Panc1 (cell line): ENCODE data around the gene TRIOBP. TPM values are rescaled to one million over a fixed set of nuclear protein-coding genes. Genes with fewer than 3 reads are reported as not detected.

Experiments used
- ATAC-seq: fragments of 200-7000 bp; cut with Tn5 transposase; 2 replicates; pipeline ENCODE4 v1.9.1; 2020; ENCODE audit warnings: mild to moderate bottlenecking, moderate library complexity
- BruUV-seq: library from RNA; stranded (reverse); fragments of 400-500 nt; replicated peaks from 2 replicates; lab custom pipeline; 2021; lab: Mats Ljungman, UMichigan
- CTCF ChIA-PET: fragments of 300-600 bp; sonication (Branson Sonifier 250); formaldehyde crosslinking; loops from one replicate; lab custom pipeline; 2022; ENCODE audit warnings: antibody characterized with exemption; lab: Charles Lee
- POLR2A ChIA-PET: fragments of 300-600 bp; sonication (Branson Sonifier 250); formaldehyde crosslinking; loops from one replicate; lab custom pipeline; 2022; ENCODE audit warnings: antibody characterized with exemption; lab: Charles Lee
- DNase-seq: peaks from one replicate; pipeline ENCODE4 v3.0.0-alpha.2; 2010; ENCODE audit warnings: low read depth, low spot score
- H3K27ac ChIP-seq: 2 replicates; pipeline ENCODE4 v1.5.1; 2011; ENCODE audit warnings: mild to moderate bottlenecking, low read length, inconsistent platforms
- H3K27me3 ChIP-seq: fragments of 200-500 bp; sonication (Bioruptor generic); 2 replicates; pipeline ENCODE4 v1.6.0; 2014; ENCODE audit warnings: low read length, inconsistent platforms; ENCODE audit not compliant: control insufficient read depth, insufficient read depth
- H3K36me3 ChIP-seq: fragments of 200-500 bp; sonication (Bioruptor generic); 2 replicates; pipeline ENCODE4 v1.5.1; 2014; ENCODE audit warnings: inconsistent platforms, mild to moderate bottlenecking, low read length, moderate library complexity; ENCODE audit not compliant: control insufficient read depth, insufficient read depth
- H3K4me1 ChIP-seq: 2 replicates; pipeline ENCODE4 v1.5.1; 2011; ENCODE audit warnings: inconsistent platforms, mild to moderate bottlenecking, low read length, moderate library complexity; ENCODE audit not compliant: control insufficient read depth, insufficient read depth
- H3K4me3 ChIP-seq, 2 experiments: 2 replicates each; pipeline ENCODE4 v1.5.1; 2011 to 2012; ENCODE audit warnings: low read depth in 2 of 2, low read length in 2 of 2, mild to moderate bottlenecking in 2 of 2, inconsistent platforms in 1 of 2, moderate library complexity in 1 of 2
- H3K9me3 ChIP-seq: fragments of 200-500 bp; sonication (Bioruptor generic); 2 replicates; pipeline ENCODE4 v1.5.1; 2014; ENCODE audit warnings: low read depth, mild to moderate bottlenecking, inconsistent platforms, low read length, moderate library complexity; ENCODE audit not compliant: control insufficient read depth, insufficient read depth
- POLR2AphosphoS5 ChIP-seq: IDR thresholded peaks from 2 replicates; pipeline ENCODE4 v1.6.1; 2012; ENCODE audit warnings: mild to moderate bottlenecking, low read depth, low read length, moderate library complexity
- REST ChIP-seq, 2 experiments: IDR thresholded peaks; 2 replicates each; pipeline ENCODE4 v1.6.1; 2011 to 2012; ENCODE audit warnings: low read depth in 2 of 2, control low read depth in 1 of 2, low read length in 1 of 2, mild to moderate bottlenecking in 1 of 2, moderate library complexity in 1 of 2; ENCODE audit not compliant: insufficient read depth in 1 of 2
- SIN3A ChIP-seq: IDR thresholded peaks from 2 replicates; pipeline ENCODE4 v1.6.1; 2012; ENCODE audit warnings: low read depth, mild to moderate bottlenecking, low read length, moderate library complexity, borderline replicate concordance; ENCODE audit not compliant: insufficient read depth
- TCF7L2 ChIP-seq: IDR thresholded peaks from 2 replicates; pipeline ENCODE4 v1.6.1; 2011; ENCODE audit warnings: mild to moderate bottlenecking, low read depth, low read length, inconsistent platforms
- in situ Hi-C: cut with HindIII; loops from 2 replicates; pipeline ENCODE4 v1.10.0; 2016; ENCODE audit warnings: low sequenced_read_pairs, low pct_unique_long_range_greater_than_20kb
- intact Hi-C: fragments of 100-400 bp; cut with micrococcal nuclease; formaldehyde crosslinking; loops from one replicate; pipeline ENCODE4 v1.10.0; 2022; ENCODE audit not compliant: unreplicated experiment
- total RNA-seq: library from RNA; stranded (reverse); gene quantifications from one replicate; pipeline ENCODE4 v1.2.1, GENCODE V29; 2021; ENCODE audit not compliant: unreplicated experiment
- TF ChIP-seq, protein P1 (sequence below): fragments of 450-650 bp; IDR thresholded peaks from 2 replicates; pipeline ENCODE4 v1.5.1; 2017; ENCODE audit warnings: mild to moderate bottlenecking

TRIOBP gene
- total RNA-seq, 1 experiment from 2014 or later, result 50.5 TPM

GRCh38 chr22:37823134-37823985 is 126.5 kb downstream of the TRIOBP start, which contains the start of gene GALR3:
Gene GALR3 (plus strand): TSS chr22:37823382. CDS start chr22:37823407, 25 bp downstream.
- H3K4me3 ChIP-seq, result no peak within 1 kb of the TSS
- POLR2A ChIA-PET, result no interaction called here
- in situ Hi-C loops, result no loop called here
- DNase-seq, result no peak
- no peaks in the 10 kb centered on the region for H3K9me3 ChIP-seq
- H3K4me1 ChIP-seq, result no peaks in the 10 kb centered on the region
- intact Hi-C loops, result no loop called here
- TF ChIP-seq REST (IDR thresholded peaks at IDR 0.05; ENCODE audit: insufficient read depth in 1 of 2, low read depth in 2 of 2, low read length in 1 of 2) (no peak), POLR2AphosphoS5 (no peak), TCF7L2 (no peak), SIN3A (no peak)
- TF ChIP-seq, protein P1, sequence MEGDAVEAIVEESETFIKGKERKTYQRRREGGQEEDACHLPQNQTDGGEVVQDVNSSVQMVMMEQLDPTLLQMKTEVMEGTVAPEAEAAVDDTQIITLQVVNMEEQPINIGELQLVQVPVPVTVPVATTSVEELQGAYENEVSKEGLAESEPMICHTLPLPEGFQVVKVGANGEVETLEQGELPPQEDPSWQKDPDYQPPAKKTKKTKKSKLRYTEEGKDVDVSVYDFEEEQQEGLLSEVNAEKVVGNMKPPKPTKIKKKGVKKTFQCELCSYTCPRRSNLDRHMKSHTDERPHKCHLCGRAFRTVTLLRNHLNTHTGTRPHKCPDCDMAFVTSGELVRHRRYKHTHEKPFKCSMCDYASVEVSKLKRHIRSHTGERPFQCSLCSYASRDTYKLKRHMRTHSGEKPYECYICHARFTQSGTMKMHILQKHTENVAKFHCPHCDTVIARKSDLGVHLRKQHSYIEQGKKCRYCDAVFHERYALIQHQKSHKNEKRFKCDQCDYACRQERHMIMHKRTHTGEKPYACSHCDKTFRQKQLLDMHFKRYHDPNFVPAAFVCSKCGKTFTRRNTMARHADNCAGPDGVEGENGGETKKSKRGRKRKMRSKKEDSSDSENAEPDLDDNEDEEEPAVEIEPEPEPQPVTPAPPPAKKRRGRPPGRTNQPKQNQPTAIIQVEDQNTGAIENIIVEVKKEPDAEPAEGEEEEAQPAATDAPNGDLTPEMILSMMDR, result no peak
- no peaks in the 10 kb centered on the region for H3K27me3 ChIP-seq
- no TSS peak for BruUV-seq
- CTCF ChIA-PET, result interaction anchor here (0.6 kb wide), 1 partner anchor 180 kb away, joined by 12 read pairs; no protein-coding TSS in a partner anchor
- H3K27ac ChIP-seq, result no peak within 1 kb of the TSS
- no peaks in the 10 kb centered on the region for H3K36me3 ChIP-seq
- no peak for ATAC-seq

DNA sequence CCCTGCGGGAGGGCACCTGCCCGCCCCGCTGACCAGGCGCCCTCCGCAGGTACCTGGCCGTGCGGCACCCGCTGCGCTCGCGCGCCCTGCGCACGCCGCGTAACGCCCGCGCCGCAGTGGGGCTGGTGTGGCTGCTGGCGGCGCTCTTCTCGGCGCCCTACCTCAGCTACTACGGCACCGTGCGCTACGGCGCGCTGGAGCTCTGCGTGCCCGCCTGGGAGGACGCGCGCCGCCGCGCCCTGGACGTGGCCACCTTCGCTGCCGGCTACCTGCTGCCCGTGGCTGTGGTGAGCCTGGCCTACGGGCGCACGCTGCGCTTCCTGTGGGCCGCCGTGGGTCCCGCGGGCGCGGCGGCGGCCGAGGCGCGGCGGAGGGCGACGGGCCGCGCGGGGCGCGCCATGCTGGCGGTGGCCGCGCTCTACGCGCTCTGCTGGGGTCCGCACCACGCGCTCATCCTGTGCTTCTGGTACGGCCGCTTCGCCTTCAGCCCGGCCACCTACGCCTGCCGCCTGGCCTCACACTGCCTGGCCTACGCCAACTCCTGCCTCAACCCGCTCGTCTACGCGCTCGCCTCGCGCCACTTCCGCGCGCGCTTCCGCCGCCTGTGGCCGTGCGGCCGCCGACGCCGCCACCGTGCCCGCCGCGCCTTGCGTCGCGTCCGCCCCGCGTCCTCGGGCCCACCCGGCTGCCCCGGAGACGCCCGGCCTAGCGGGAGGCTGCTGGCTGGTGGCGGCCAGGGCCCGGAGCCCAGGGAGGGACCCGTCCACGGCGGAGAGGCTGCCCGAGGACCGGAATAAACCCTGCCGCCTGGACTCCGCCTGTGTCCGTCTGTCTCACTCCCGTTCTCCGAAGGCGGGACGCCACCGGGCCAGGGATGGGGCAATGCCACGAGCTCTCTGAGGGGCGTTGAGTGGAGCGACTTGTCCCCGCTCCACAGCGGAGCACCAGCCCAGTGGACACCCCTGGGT is 128.1 kb downstream of the TRIOBP start:
- H3K9me3 ChIP-seq, result no peaks in the 10 kb centered on the region
- H3K36me3 ChIP-seq, result no peaks in the 10 kb centered on the region
- no peak for DNase-seq
- no peak overlapping the region for H3K4me3 ChIP-seq
- intact Hi-C loops (no loop called here), in situ Hi-C loops (no loop called here)
- H3K27ac ChIP-seq, result no peak overlapping the region
- no peak for ATAC-seq
- TF ChIP-seq, protein P1, result no peak
- no peak for TF ChIP-seq REST (IDR thresholded peaks at IDR 0.05; ENCODE audit: insufficient read depth in 1 of 2, low read depth in 2 of 2, low read length in 1 of 2)
- POLR2A ChIA-PET, result interaction anchor here (0.5 to 0.6 kb wide), 2 partner anchors 12 to 35 kb away, joined by 4 read pairs; no protein-coding TSS in a partner anchor
- no peaks in the 10 kb centered on the region for H3K27me3 ChIP-seq
- CTCF ChIA-PET, result no interaction called here
- no peaks in the 10 kb centered on the region for H3K4me1 ChIP-seq
- BruUV-seq, result no TSS peak
